ENCODE results near the gene RBP3. TPM values are rescaled to one million over a fixed set of nuclear protein-coding genes. Genes with fewer than 3 reads are reported as not detected.

RBP3 gene
- total RNA-seq, 1 donor from 2014 or later: not detected

DNA sequence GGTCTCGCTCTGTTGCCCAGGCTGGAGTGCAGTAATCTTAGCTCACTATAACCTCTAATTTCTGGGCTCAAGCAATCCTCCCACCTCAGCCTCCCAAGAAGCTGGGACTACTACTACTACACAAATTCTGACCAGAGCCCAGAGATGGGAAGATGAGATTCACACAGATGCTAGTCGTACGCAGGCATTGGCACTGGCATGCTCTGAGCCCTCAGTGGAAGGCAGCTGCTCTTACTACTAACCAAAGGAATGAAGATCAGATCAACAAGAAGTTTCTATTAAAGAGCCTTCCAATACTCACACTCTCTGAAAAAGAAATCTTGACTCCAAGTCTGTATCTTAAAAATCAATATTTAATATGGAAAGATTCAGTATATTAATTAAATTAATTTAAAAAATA is 15.2 kb upstream of the RBP3 start:
- H3K27me3 Mint-ChIP-seq (ENCODE audit: low read depth): peaks cover 14% of the 10 kb centered on the region
- intact Hi-C loops (cut with micrococcal nuclease): no loop called here

DNA sequence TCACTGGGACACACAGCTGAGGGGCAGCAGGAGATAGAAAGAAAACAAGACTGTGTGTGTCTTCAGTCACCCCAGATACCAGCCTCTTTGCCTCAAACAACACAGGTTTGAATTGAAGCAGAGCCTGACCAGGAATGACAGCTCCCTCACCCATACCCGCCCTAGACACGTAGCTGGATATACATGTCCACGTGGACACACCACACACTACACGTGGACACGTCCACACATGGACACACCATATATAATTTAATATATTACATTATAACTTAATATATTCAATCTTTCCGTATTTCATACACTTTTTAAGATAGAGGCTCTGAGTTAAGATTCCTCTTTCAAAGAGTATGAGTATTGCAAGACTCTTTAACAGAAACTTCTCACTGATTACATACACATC is 14.6 kb upstream of the RBP3 start:
- Mint-ChIP-seq H3K27me3 (ENCODE audit: low read depth) (peaks cover 18% of the 10 kb centered on the region), H3K4me1 (ENCODE audit: low read depth) (no peaks in the 10 kb centered on the region), H3K27ac (no peak overlapping the region), H3K4me3 (ENCODE audit: low read depth) (no peak overlapping the region), H3K36me3 (ENCODE audit: low read depth) (no peaks in the 10 kb centered on the region), H3K9me3 (no peaks in the 10 kb centered on the region)
- DNase-seq (ENCODE audit: low spot score): no peak
- intact Hi-C loops (cut with micrococcal nuclease): no loop called here

More for the DNA sequence above, 15.2 kb upstream of the RBP3 start:
- no peaks in the 10 kb centered on the region for H3K9me3 Mint-ChIP-seq
- H3K4me3 Mint-ChIP-seq (ENCODE audit: low read depth): no peak overlapping the region
- DNase-seq (ENCODE audit: low spot score): no peak
- H3K4me1 Mint-ChIP-seq (ENCODE audit: low read depth): no peaks in the 10 kb centered on the region
- H3K27ac Mint-ChIP-seq: no peak overlapping the region
- no peaks in the 10 kb centered on the region for H3K36me3 Mint-ChIP-seq (ENCODE audit: low read depth)

DNA sequence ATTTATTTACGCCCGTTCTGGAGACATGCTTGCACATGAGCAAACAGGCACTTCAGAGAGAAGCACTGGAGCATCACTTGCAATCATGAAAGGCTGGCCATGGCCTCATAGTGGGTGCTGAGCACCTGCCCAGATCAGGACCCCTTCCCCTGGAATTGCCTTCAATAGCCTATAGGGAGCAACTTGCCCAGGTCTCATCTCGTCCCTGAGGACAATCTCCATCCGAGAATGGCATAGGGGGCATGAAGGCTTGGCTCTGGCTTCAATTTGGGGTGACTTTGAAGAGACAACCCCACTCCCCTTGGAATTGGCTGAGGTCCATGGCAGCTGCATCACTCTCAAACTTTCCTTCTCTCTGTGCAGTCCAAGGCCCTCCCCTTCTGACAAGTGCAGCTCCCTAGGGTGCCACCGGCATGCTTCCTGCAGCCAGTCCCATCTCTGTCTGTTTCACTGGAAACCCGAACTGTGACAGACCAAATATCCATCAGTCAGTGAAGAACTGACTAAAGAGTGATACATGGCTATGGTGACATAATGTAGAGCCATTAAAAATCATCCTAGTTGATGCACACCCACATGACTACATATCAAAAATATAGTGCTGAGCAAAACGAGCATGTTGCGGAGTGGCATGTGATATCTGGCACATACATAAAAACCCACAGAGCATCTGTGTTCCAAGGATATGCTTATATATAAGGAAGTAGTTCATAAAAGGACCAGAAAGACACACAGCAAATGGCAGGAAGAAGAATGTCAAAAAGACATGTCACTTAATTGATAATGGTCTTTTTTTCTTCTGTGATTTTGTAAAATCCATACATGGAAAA is 13.5 kb upstream of the RBP3 start:
- intact Hi-C loops (cut with micrococcal nuclease): no loop called here
- peaks cover 22% of the 10 kb centered on the region for H3K27me3 Mint-ChIP-seq (ENCODE audit: low read depth)
- H3K4me3 Mint-ChIP-seq (ENCODE audit: low read depth): no peak overlapping the region
- DNase-seq (ENCODE audit: low spot score): no peak
- H3K4me1 Mint-ChIP-seq (ENCODE audit: low read depth): no peaks in the 10 kb centered on the region
- no peaks in the 10 kb centered on the region for H3K9me3 Mint-ChIP-seq
- no peaks in the 10 kb centered on the region for H3K36me3 Mint-ChIP-seq (ENCODE audit: low read depth)
- H3K27ac Mint-ChIP-seq: no peak overlapping the region

DNA sequence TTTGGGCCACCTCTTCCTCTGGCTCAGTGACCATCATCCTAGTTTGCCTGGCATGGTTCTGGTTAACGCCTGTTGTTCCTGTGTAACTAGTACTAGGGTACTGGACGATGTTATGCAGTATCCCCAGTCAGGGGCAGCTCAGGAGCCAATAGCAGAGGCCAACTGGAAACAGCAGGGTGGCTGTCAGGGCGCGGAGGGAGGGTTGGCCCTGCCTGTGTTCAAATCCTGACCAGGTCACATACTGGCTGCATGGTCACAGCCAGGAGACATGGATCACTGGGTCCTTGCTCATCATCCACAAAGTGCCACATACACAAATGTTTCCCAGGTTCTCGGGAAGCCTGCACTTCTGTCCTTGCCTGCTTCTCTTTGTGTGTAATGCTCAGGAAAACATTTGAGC is 12.3 kb upstream of the RBP3 start:
- H3K36me3 Mint-ChIP-seq (ENCODE audit: low read depth): no peaks in the 10 kb centered on the region
- no peak overlapping the region for H3K27ac Mint-ChIP-seq
- peaks cover 3% of the 10 kb centered on the region for H3K4me1 Mint-ChIP-seq (ENCODE audit: low read depth)
- no peaks in the 10 kb centered on the region for H3K9me3 Mint-ChIP-seq
- intact Hi-C loops (cut with micrococcal nuclease): no loop called here
- no peak overlapping the region for H3K4me3 Mint-ChIP-seq (ENCODE audit: low read depth)
- no peak for DNase-seq (ENCODE audit: low spot score)
- peaks cover 26% of the 10 kb centered on the region for H3K27me3 Mint-ChIP-seq (ENCODE audit: low read depth)

DNA sequence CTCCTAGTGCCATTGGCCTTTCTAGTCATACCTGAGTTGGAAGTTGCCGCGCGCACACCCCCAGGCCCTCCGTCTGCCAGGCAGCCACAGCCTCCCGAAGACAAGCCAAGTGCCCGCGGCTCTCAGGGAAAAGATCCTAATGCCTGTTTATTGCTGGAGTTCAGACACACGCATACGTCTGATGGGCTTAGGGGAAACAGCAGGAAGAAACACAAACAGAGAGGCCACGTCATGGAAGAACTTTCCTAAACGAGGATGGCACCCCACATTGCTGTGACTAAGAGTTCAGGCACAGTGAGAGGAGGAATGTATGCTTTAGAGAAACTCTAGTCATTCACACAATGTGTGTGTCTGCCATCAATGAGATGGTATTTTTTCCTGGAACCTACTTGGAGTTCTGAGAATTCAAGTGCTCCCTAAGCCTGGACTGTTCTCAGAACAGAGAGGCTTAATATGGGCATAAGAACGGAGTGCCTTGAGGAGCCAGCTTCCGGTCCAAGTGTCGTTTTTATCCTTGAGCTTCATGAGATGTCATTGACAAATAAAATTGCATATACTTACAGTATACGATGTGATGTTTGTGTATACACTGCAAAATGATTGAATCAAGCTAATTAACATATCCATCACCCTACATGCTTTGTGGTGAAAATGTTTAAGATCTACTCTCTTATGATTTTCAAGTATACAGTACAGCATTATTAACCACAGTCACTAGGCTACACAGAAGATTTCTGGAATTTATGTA is 11.6 kb upstream of the RBP3 start:
- Mint-ChIP-seq H3K27me3 (ENCODE audit: low read depth) (peaks cover 26% of the 10 kb centered on the region), H3K4me1 (ENCODE audit: low read depth) (peaks cover 3% of the 10 kb centered on the region), H3K4me3 (ENCODE audit: low read depth) (no peak overlapping the region), H3K36me3 (ENCODE audit: low read depth) (no peaks in the 10 kb centered on the region), H3K27ac (no peak overlapping the region), H3K9me3 (no peaks in the 10 kb centered on the region)
- intact Hi-C loops (cut with micrococcal nuclease): no loop called here
- DNase-seq (ENCODE audit: low spot score): no peak

DNA sequence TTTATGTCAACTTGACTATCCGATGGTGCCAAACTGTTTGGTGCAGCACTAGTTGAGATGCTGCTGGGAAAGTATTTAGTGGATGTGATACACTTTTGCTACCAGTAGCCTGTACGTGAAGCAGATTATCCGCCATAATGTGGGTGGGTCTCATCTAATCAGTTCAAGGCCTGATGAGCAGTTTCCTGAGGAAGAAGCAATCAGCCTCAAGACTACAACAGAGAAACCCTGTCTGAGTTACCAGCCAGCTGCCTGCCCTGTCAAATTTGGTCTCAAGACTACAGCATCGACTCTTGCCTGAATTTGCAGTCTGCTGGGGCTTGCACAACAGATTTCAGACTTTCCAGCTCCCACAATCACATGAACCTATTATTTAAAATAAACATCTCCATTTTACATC is 10.9 kb upstream of the RBP3 start:
- intact Hi-C loops (cut with micrococcal nuclease): no loop called here
- no peak overlapping the region for H3K27ac Mint-ChIP-seq
- H3K4me3 Mint-ChIP-seq (ENCODE audit: low read depth): no peak overlapping the region
- DNase-seq (ENCODE audit: low spot score): no peak
- H3K36me3 Mint-ChIP-seq (ENCODE audit: low read depth): no peaks in the 10 kb centered on the region
- H3K4me1 Mint-ChIP-seq (ENCODE audit: low read depth): peaks cover 3% of the 10 kb centered on the region
- no peaks in the 10 kb centered on the region for H3K9me3 Mint-ChIP-seq
- peaks cover 26% of the 10 kb centered on the region for H3K27me3 Mint-ChIP-seq (ENCODE audit: low read depth)

DNA sequence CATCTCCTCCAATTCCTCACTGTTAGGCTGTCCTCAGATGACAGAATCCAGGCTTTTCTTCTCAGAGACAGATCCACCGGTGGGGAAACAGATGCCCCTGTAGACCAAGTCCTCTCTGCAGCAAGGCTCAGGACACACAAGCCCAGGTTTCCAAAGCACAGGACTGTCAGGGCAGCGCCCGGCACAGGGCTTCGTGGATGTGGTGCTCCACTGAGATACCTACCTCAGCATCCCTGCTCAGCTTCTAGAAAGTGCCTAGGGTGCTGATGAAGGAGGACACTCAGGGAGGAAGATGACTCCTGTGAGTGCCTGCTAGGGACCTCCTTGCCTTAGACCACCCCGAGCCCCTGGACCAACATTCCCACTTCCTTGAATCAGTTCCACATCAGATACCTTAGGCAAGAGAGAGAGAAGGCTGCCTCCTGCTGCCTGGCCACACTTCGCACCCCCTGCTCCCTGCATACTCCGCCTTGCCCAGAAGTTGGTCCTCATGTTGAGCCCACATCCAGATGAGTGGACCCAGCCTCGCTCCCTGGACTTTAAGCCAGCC is 8.9 kb upstream of the RBP3 start:
- Mint-ChIP-seq H3K9me3 (no peaks in the 10 kb centered on the region), H3K4me3 (ENCODE audit: low read depth) (no peak overlapping the region), H3K4me1 (ENCODE audit: low read depth) (peaks cover 3% of the 10 kb centered on the region), H3K36me3 (ENCODE audit: low read depth) (no peaks in the 10 kb centered on the region), H3K27me3 (ENCODE audit: low read depth) (peaks cover 25% of the 10 kb centered on the region), H3K27ac (no peak overlapping the region)
- intact Hi-C loops (cut with micrococcal nuclease): no loop called here
- DNase-seq (ENCODE audit: low spot score): no peak

DNA sequence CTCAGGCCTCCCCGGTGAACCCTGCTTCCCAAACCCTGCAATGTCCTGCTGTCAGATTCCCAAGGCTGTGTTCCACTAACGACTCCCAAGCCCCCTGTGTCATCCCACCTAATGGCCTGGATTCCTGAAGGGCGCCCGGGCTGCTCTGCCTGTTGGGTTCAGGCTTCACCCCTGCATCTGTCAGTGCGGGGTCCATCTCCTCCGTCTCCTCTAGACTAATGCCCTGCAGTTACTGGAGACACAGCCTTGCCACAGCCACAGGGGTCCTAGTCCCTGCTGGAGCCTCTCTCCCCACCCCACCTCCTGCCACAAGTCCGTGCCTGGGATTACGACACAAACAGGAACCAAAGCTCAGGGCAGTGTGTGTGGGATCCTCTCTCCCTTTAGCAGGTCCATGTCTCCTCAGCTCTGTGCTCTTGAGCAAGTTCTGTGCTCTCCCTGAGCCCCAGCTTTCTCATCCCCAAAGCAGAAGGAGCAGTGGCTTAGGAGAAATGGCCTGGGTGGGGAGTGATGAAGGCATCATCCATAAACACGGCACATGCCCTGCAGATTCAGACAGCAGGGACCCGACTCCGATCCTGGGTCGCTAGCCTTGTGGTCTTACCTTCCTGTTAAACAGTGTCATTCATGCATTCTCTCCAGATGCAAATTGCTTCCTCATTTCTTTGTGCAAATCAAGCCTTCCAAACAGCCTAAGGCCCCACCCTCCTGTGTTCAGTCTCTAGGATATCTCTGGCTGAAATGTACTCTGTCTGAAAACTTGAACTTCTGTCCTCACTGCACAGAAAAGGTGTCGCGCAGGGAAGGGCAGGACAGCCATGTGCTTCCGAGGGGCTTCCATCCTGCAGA is 8.2 kb upstream of the RBP3 start:
- no peak for DNase-seq (ENCODE audit: low spot score)
- Mint-ChIP-seq H3K4me3 (ENCODE audit: low read depth) (no peak overlapping the region), H3K27me3 (ENCODE audit: low read depth) (peaks cover 26% of the 10 kb centered on the region), H3K27ac (no peak overlapping the region), H3K36me3 (ENCODE audit: low read depth) (no peaks in the 10 kb centered on the region), H3K9me3 (no peaks in the 10 kb centered on the region), H3K4me1 (ENCODE audit: low read depth) (peaks cover 3% of the 10 kb centered on the region)
- intact Hi-C loops (cut with micrococcal nuclease): no loop called here

DNA sequence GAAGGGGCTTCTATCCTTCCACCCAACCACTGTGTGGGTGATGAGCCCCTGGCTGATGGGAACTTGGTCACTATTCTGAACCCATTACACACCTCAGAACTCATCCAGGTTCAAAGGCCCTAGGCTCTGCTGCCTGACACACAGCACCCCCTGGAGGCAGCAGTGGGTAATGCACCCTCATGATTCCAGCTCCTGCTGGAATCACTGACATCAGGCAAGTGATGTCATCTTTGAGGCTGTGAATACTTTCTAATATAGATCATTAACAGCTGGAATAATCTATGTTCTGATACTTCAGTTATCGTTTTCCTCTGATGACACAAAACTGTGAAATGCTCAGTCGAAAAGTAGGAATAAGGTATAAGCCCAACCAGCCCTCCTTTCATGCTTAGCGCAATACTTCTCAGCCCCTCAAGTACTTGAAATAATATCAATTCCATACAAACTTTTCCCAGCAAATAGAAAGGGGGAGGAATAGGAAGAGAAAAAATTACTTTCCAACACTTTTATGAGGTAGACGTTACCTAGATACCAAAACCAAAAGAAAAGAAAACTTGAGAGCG is 7.5 kb upstream of the RBP3 start:
- Mint-ChIP-seq H3K4me1 (ENCODE audit: low read depth) (peaks cover 3% of the 10 kb centered on the region), H3K4me3 (ENCODE audit: low read depth) (no peak overlapping the region), H3K9me3 (no peaks in the 10 kb centered on the region), H3K27ac (no peak overlapping the region), H3K36me3 (ENCODE audit: low read depth) (no peaks in the 10 kb centered on the region), H3K27me3 (ENCODE audit: low read depth) (peaks cover 26% of the 10 kb centered on the region)
- intact Hi-C loops (cut with micrococcal nuclease): no loop called here
- DNase-seq (ENCODE audit: low spot score): peak; percentile 54

DNA sequence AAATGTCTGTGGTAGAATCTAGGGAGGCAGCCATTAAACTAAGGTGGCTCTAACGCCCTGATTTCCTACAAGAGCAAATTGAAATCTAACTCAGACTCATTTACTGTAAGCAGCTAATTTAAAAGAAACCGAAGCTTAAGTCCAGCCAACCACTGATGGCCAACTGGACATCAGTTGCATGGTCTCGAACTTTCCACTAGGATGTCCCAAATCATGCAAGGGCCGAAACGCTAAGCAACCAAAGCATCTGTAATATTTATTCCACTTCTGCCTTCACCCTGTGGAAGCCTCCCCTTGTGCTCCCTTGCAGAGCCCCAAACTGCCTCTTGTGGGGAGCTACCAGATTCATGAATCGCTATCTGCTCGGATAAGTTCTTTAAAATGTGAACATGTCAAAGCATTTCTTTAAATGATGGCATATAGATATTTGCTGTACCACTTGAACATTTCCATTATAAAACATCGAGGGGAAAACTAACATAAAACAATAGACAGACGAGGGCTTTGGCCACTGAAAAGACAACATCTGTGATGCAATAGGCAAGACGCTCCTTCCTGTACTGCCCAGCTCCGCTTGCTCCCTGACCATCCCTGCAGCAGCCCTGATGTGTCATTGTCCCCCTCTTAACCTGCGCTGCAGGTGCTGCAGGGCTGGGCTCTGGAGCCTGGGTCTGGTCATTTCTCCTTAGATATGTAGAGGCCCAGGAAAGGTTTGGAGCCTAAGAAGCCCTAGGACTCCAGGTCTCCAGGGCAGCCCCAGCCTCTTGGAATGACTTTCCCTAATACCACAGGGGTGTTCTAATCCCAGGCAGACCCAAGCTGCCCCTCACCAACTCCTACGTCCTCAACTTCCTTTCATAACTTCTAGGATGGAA is 2.9 kb upstream of the RBP3 start:
- peaks cover 2% of the 10 kb centered on the region for H3K4me1 Mint-ChIP-seq (ENCODE audit: low read depth)
- H3K9me3 Mint-ChIP-seq: no peaks in the 10 kb centered on the region
- H3K36me3 Mint-ChIP-seq (ENCODE audit: low read depth): no peaks in the 10 kb centered on the region
- no peak overlapping the region for H3K4me3 Mint-ChIP-seq (ENCODE audit: low read depth)
- intact Hi-C loops (cut with micrococcal nuclease): no loop called here
- no peak for DNase-seq (ENCODE audit: low spot score)
- peaks cover 10% of the 10 kb centered on the region for H3K27me3 Mint-ChIP-seq (ENCODE audit: low read depth)
- no peak overlapping the region for H3K27ac Mint-ChIP-seq

DNA sequence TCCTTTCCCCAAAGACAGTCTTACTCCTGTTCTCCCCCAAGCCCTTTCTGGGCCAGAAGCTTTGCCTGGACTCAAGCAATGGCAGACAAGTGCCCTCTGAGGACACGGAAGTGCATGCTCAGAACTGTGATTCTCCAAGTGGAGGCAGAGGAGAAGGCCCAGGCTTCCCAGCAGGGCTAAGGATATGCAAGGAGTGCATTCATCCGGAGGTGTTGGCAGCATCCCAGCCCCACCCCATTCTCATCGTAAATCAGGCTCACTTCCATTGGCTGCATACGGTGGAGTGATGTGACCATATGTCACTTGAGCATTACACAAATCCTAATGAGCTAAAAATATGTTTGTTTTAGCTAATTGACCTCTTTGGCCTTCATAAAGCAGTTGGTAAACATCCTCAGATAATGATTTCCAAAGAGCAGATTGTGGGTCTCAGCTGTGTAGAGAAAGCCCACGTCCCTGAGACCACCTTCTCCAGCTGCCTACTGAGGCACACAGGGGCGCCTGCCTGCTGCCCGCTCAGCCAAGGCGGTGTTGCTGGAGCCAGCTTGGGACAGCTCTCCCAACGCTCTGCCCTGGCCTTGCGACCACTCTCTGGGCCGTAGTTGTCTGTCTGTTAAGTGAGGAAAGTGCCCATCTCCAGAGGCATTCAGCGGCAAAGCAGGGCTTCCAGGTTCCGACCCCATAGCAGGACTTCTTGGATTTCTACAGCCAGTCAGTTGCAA is 1.4 kb upstream of the RBP3 start:
- no peak overlapping the region for H3K27ac Mint-ChIP-seq
- intact Hi-C loops (cut with micrococcal nuclease): no loop called here
- H3K9me3 Mint-ChIP-seq: no peaks in the 10 kb centered on the region
- no peaks in the 10 kb centered on the region for H3K4me1 Mint-ChIP-seq (ENCODE audit: low read depth)
- no peak for DNase-seq (ENCODE audit: low spot score)
- H3K27me3 Mint-ChIP-seq (ENCODE audit: low read depth): peaks cover 10% of the 10 kb centered on the region
- no peaks in the 10 kb centered on the region for H3K36me3 Mint-ChIP-seq (ENCODE audit: low read depth)
- no peak overlapping the region for H3K4me3 Mint-ChIP-seq (ENCODE audit: low read depth)
